Uterus (tissue), 4 donors: Measurements from ENCODE around the gene TMEM72. TPM values are rescaled to one million over a fixed set of nuclear protein-coding genes. Genes with fewer than 3 reads are reported as not detected.

Experiments used
- DNase-seq, 2 donors: peaks; one replicate each; pipeline ENCODE4 v3.0.0-alpha.2; 2019 to 2020
- H3K27ac ChIP-seq, 2 donors: fragments of 200-600 bp; sonication (generic); 1 replicate in 1 of 2; 2 replicates in 1 of 2; pipeline ENCODE4 v1.5.1; 2016 to 2018
- H3K27me3 ChIP-seq, 2 donors: fragments of 200-600 bp; sonication (generic); one replicate each; pipeline ENCODE4 v1.5.1; 2018 to 2019; ENCODE audit warnings: control low read depth in 1 of 2
- H3K36me3 ChIP-seq, 2 donors: fragments of 200-600 bp; sonication (generic); one replicate each; pipeline ENCODE4 v1.5.1; 2019; ENCODE audit warnings: control low read depth in 1 of 2
- H3K4me1 ChIP-seq, 2 donors: fragments of 200-600 bp; sonication (generic); one replicate each; pipeline ENCODE4 v1.5.1; 2018 to 2019; ENCODE audit warnings: control low read depth in 1 of 2
- H3K4me3 ChIP-seq, 2 donors: fragments of 200-600 bp; sonication (generic); 1 replicate in 1 of 2; 2 replicates in 1 of 2; pipeline ENCODE4 v1.5.1; 2018 to 2019; ENCODE audit warnings: mild to moderate bottlenecking in 1 of 2
- H3K9me3 ChIP-seq, 2 donors: fragments of 200-600 bp; sonication (generic); one replicate each; pipeline ENCODE4 v1.5.1; 2019; ENCODE audit warnings: control low read depth in 1 of 2
- CTCF ChIP-seq, 4 experiments: fragments of 200-600 bp in 2 of 4; fragments of 450-650 bp in 2 of 4; sonication (generic) in 2 of 4; IDR thresholded peaks; one replicate each; pipeline ENCODE4 v1.5.1; 2016 to 2019; ENCODE audit warnings: antibody characterized with exemption in 4 of 4, mild to moderate bottlenecking in 2 of 4, moderate library complexity in 1 of 4
- POLR2A ChIP-seq, 2 donors: fragments of 450-650 bp; IDR thresholded peaks; one replicate each; pipeline ENCODE4 v1.6.1; 2016; ENCODE audit warnings: antibody characterized with exemption in 2 of 2, mild to moderate bottlenecking in 1 of 2, moderate library complexity in 1 of 2
- intact Hi-C: fragments of 100-400 bp; cut with DNase I; formaldehyde crosslinking; loops from one replicate; pipeline ENCODE4 v1.15.1; 2023; ENCODE audit warnings: low total_unique reads
- total RNA-seq, 4 donors: library from RNA; depleted of rRNA in 3 of 4; stranded (reverse); fragments of >200 nt in 3 of 4; gene quantifications; one replicate each; pipeline versions ENCODE4 v1.1.0 to v1.2.4, GENCODE V29; 2014 to 2023
- donor health status: DM: yes; HTN: yes; CAD: no.

The TMEM72 gene
- total RNA-seq, 4 donors from 2014 or later = 0.69 TPM; not detected in 3

GRCh38 chr10:44965651-44966097 lies 54.5 kb downstream of the TMEM72 start:
- H3K27me3 ChIP-seq = no peaks in the 10 kb centered on the region
- no peak for DNase-seq
- no peaks in the 10 kb centered on the region for H3K4me1 ChIP-seq
- H3K27ac ChIP-seq = no peak overlapping the region
- H3K36me3 ChIP-seq = no peaks in the 10 kb centered on the region
- H3K4me3 ChIP-seq = no peak overlapping the region
- intact Hi-C loops = no loop called here
- TF ChIP-seq POLR2A (IDR thresholded peaks at IDR 0.05) (no peak), CTCF (IDR thresholded peaks at IDR 0.05) (no peak)
- no peaks in the 10 kb centered on the region for H3K9me3 ChIP-seq

DNA sequence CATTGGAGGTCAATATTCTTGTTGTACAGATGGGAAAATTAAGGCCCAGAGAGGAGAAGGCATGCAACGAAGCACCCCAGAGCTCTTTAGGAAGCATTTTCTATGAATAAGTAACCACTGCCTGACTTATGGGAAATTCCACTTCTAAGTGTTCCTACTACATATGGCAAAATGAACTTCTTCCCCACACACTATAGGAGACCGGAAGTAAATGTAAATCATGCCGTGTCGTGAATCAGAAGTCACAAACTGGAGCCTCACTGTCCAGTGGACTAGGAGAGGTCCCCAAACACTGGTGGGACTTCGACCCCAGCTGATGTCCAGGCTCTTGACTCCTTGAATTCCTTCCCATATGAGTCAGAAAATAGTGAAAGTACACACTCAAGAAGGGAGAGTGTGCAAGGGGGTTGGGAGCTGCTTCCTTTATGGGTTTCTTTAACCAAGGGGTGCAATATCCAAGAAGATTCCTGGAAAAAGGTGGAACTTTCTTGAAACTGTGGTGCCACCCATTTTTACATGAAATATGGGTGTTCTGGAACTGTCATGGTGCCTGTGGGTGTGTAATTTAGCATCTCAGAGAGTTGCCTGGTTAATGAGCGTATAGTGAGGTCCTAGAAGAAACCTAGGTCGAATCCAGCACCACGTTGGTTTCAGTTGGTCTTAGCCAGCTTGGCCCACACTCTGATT lies 55.1 kb downstream of the TMEM72 start:
- Histone ChIP-seq H3K9me3 (no peaks in the 10 kb centered on the region), H3K27me3 (no peaks in the 10 kb centered on the region), H3K36me3 (no peaks in the 10 kb centered on the region), H3K27ac (no peak overlapping the region), H3K4me3 (no peak overlapping the region), H3K4me1 (no peaks in the 10 kb centered on the region)
- TF ChIP-seq CTCF (IDR thresholded peaks at IDR 0.05) (no peak), POLR2A (IDR thresholded peaks at IDR 0.05) (no peak)
- DNase-seq = peak in 1 of 2 donors; percentile 9
- intact Hi-C loops = no loop called here

GRCh38 chr10:44966816-44967509 lies 55.8 kb downstream of the TMEM72 start:
- intact Hi-C loops = no loop called here
- peak in 1 of 2 donors; percentile 12 for DNase-seq
- Histone ChIP-seq H3K4me1 (no peaks in the 10 kb centered on the region), H3K9me3 (no peaks in the 10 kb centered on the region), H3K36me3 (no peaks in the 10 kb centered on the region), H3K27ac (no peak overlapping the region), H3K4me3 (no peak overlapping the region), H3K27me3 (no peaks in the 10 kb centered on the region)
- no peak for TF ChIP-seq POLR2A (IDR thresholded peaks at IDR 0.05)
- TF ChIP-seq CTCF (IDR thresholded peaks at IDR 0.05) = peak in 1 of 4 experiments; percentile 3

GRCh38 chr10:44967616-44968015 lies 56.5 kb downstream of the TMEM72 start:
- H3K9me3 ChIP-seq = no peaks in the 10 kb centered on the region
- no peaks in the 10 kb centered on the region for H3K27me3 ChIP-seq
- H3K27ac ChIP-seq = peak overlapping the region in 1 of 2 donors; percentile 31
- intact Hi-C loops = no loop called here
- H3K36me3 ChIP-seq = no peaks in the 10 kb centered on the region
- TF ChIP-seq POLR2A (IDR thresholded peaks at IDR 0.05) = no peak
- no peak for TF ChIP-seq CTCF (IDR thresholded peaks at IDR 0.05)
- no peak overlapping the region for H3K4me3 ChIP-seq
- no peaks in the 10 kb centered on the region for H3K4me1 ChIP-seq
- peak in 1 of 2 donors; percentile 23 for DNase-seq

- H3K4me3 ChIP-seq = no peak overlapping the region
- H3K36me3 ChIP-seq = no peaks in the 10 kb centered on the region
- intact Hi-C loops = no loop called here
- no peaks in the 10 kb centered on the region for H3K27me3 ChIP-seq
- H3K9me3 ChIP-seq = no peaks in the 10 kb centered on the region
- TF ChIP-seq CTCF (IDR thresholded peaks at IDR 0.05) (no peak), POLR2A (IDR thresholded peaks at IDR 0.05) (no peak)
- DNase-seq = peak in 1 of 2 donors; percentile 51
- H3K4me1 ChIP-seq = no peaks in the 10 kb centered on the region
- H3K27ac ChIP-seq = peak overlapping the region in 1 of 2 donors; percentile 31
These were observed 57.0 kb downstream of the TMEM72 start for GRCh38 chr10:44968091-44968490.
